SJCRH30 (cell line): ENCODE measurements around the gene NOL4L. TPM values are rescaled to one million over a fixed set of nuclear protein-coding genes. Genes with fewer than 3 reads are reported as not detected.
A peak's percentile ranks its signal among the peaks of the same experiment; 100 is the strongest.

ENCODE experiments used
- DNase-seq, 2 experiments: peaks; one replicate each; pipeline ENCODE4 v3.0.0-alpha.2; 2015 to 2020
- H3K27ac ChIP-seq: fragments of 250-450 bp; sonication (Bioruptor Pico); 2 replicates; pipeline ENCODE4 v1.5.1; 2020; ENCODE audit warnings: mild to moderate bottlenecking, moderate library complexity
- H3K27me3 ChIP-seq: fragments of 250-450 bp; sonication (Bioruptor Pico); 2 replicates; pipeline ENCODE4 v1.5.1; 2020; ENCODE audit warnings: mild to moderate bottlenecking, moderate library complexity
- H3K36me3 ChIP-seq: fragments of 250-450 bp; sonication (Bioruptor Pico); 2 replicates; pipeline ENCODE4 v1.5.1; 2020; ENCODE audit warnings: mild to moderate bottlenecking, moderate library complexity
- H3K4me1 ChIP-seq: fragments of 250-450 bp; sonication (Bioruptor Pico); 2 replicates; pipeline ENCODE4 v1.5.1; 2020; ENCODE audit warnings: mild to moderate bottlenecking, moderate library complexity
- H3K4me3 ChIP-seq: fragments of 250-450 bp; sonication (Bioruptor Pico); 2 replicates; pipeline ENCODE4 v1.5.1; 2020; ENCODE audit warnings: mild to moderate bottlenecking, moderate library complexity
- H3K9me3 ChIP-seq: fragments of 250-450 bp; sonication (Bioruptor Pico); replicated peaks from 2 replicates; pipeline ENCODE4 v1.5.1; 2020; ENCODE audit warnings: mild to moderate bottlenecking, moderate library complexity
- total RNA-seq: library from RNA; depleted of rRNA; stranded (reverse); fragments of >200 nt; shearing (Covaris generic); gene quantifications from 2 replicates; pipeline ENCODE4 v1.2.3, GENCODE V29; 2014

NOL4L gene
- total RNA-seq, 1 experiment from 2014 or later, result 2.4 TPM

DNA sequence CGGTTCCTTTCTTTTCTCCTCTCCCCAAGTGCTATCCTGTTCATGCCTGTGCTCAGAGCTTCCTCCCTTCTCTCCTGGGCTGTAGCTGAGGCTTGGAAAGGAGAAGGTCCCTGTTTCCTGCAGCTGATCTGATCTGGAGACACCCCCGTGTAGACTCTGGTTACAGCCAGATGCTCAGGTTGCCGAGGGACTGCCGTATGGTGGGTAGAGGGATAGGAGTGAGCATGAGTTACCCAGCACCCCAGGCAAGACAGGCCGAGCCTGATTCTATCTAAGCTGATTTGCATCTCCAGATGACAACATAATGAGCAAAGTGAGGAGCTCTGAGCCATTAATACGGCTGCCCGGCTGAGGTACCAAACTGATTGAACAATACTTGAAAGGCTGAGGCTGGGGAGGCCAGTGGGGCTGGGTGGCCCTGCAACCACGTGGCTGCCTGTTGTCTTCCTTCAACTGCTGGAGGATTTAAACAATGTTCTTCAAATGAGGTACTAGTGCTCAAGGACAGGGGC is 135.2 kb downstream of the NOL4L start:
- H3K4me1 ChIP-seq, result no peaks in the 10 kb centered on the region
- no peak overlapping the region for H3K27ac ChIP-seq

DNA sequence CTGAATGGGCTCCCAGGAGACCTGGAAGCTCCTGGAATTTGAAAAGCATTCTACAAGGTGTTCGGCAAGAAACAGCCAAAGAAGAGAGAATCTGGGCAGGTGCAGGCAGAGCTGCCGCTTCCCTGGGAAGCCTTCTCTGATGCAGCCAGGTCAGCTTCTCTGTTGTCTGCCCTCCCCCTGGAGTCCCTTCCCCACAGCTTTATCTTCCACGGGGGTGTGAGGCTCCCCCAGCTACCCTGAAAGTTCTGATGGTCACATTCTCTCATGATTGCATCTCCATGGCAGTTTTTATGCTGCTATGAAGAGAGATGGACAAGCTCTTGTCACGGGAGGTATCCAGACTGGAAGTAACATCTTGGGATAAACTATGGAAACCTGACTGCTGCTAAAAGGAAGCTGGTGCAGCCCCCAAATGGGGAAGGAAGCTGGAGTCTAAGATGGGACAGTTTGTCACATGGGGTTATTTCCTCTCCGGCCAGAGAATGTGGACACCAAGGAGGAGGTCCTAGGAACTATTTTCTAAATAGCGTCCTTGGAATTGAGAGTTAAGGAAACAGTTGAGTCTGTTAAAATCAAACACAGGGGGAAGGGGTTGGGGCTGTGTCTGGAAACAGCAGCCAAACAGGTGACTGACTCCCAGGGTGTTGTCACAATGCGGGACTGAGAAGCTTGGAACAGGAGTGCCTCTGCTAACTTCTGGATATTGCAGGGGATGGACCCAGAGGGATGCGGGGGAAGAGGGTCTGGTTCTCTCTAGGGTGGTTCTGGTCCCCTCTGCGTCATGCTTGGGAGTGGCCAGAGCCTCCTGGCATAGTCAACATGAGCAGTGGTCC is 135.9 kb downstream of the NOL4L start:
- Histone ChIP-seq H3K9me3 (no peaks in the 10 kb centered on the region), H3K27me3 (no peaks in the 10 kb centered on the region), H3K4me3 (no peak overlapping the region), H3K27ac (no peak overlapping the region), H3K4me1 (no peaks in the 10 kb centered on the region), H3K36me3 (0 out of 2 replicates have a peak, but pooled peaks cover 2% of the 10 kb centered on the region)
- no peak for DNase-seq

More for the DNA sequence above, 135.2 kb downstream of the NOL4L start:
- no peak overlapping the region for H3K4me3 ChIP-seq
- no peaks in the 10 kb centered on the region for H3K36me3 ChIP-seq
- no peak for DNase-seq
- H3K9me3 ChIP-seq, result no peaks in the 10 kb centered on the region
- no peaks in the 10 kb centered on the region for H3K27me3 ChIP-seq

DNA sequence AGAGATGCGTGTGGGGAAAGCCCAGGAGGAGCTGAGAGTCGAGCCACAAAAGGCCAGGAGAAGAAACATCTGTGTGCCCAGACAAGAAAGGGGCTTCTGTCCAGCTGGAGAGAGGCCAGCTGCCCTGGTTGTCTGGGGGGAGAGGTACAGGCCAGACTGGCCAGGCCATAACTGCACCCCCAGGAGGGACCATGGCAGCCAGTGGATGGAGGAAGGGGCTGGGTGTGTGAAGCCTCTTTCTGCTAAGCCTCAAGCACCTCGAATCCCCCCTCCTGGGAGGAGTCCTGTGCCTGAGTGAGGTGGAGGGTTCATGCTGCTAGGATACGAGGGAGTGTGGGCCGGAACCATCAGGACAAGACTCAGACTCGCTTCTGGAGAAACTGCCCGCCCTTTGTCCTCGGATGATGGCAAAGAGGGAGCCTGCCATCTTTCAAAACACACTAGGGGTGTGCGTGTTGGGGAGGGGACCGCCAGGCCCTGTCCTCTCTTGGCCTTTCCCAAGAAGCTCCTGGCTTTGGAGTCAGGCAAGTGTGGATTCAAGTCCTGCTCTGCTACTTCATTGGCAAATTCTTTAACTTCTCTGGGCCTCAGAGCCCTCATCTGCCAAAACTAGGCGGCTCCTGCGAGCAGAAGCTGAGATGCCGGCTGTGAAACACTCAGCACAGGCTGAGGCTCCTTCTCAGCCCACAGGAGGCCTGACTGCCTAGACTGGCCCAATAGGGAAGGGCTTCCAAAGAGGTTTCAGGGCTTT is 136.7 kb downstream of the NOL4L start:
- no peaks in the 10 kb centered on the region for H3K4me1 ChIP-seq
- H3K36me3 ChIP-seq, result 0 out of 2 replicates have a peak, but pooled peaks cover 2% of the 10 kb centered on the region
- H3K9me3 ChIP-seq, result no peaks in the 10 kb centered on the region
- H3K4me3 ChIP-seq, result no peak overlapping the region
- H3K27ac ChIP-seq, result no peak overlapping the region
- H3K27me3 ChIP-seq, result no peaks in the 10 kb centered on the region
- DNase-seq, result no peak

DNA sequence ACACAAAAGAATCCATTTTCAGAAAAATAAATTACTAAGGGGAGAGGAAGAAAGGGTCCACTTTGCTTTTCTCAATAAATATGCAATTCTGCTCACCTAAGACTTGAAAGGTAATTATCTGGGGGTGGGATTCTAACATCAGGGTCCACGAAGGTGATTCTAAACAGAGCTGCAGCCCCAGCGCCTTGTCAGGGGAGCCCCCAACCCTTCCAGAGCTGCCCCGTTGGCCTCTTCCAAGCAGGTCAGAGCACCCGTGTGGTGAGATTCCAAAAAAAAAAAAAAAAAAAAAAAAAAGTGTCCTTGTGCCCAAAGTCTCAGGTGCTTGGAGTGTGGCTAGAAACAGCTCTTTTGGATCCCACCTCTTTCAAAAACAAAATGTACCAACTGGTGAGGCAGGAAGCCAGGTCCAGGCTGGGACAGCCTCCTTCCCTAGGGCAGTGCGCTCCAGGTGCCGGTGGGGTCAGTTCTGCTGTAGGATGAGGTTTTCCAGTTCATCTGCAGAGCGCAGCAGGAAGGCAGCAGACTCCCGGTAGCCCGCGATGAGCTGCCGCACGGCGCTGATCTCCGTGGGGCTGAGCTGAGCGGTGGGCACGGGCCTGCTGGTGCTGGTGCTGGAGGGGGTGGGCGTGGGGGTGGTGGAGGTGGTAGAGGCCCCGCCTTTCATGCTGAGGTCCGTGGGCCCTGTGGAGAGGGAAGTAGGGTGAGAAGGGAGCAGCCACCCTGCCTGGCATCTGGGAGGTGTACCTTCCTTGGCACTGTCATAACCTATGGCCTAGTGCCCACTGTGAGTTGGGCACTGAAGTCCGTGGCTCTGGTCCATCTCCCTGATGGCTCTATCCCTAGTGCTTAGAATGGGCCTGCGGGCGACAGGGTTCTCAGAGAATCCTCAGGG is 137.8 kb downstream of the NOL4L start:
- Histone ChIP-seq H3K36me3 (0 out of 2 replicates have a peak, but pooled peaks cover 2% of the 10 kb centered on the region), H3K27ac (no peak overlapping the region), H3K27me3 (no peaks in the 10 kb centered on the region), H3K4me1 (no peaks in the 10 kb centered on the region), H3K4me3 (no peak overlapping the region), H3K9me3 (no peaks in the 10 kb centered on the region)
- no peak for DNase-seq

DNA sequence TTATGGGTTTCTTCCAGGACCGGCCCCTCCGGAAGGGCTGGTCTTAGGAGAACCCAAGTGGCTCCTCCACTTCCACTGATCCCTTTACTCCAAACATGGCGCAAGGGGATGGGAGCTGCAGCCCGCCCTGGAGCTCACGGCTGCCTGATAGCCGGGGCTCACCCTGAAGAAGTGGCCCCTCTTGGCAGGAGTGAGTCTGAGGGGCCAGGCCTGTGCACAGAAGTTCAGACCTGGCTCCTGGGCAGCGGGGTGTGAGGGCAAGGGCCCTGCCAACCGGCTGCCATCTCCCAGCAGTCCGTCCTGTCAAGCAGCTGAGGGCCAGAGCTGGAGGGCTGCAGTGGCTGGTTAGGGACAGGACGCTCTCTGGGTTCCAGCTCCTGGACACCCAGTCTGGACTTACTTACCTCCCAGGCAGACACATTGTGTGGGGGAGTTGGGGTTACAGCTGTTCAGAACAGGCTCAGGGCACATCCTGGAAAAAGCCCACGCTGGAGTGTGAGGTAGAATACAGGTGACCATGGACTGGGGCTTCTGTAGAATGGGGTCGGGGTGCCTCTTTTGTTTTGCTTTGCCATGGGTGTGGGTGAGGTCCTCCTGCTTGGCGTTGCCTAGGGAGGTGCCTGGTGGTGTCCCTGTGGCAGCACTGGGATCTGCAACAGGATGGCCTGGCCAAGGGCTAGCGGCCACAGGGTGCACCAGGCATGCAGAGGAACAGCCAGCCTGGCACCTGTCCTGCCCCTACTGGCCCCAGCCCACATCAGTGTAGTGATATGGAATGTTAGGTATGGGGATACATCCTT is 138.6 kb downstream of the NOL4L start:
- Histone ChIP-seq H3K4me1 (no peaks in the 10 kb centered on the region), H3K27me3 (no peaks in the 10 kb centered on the region), H3K9me3 (no peaks in the 10 kb centered on the region), H3K4me3 (no peak overlapping the region), H3K27ac (no peak overlapping the region), H3K36me3 (peaks cover 3% of the 10 kb centered on the region; the same call in 1 of the 2 replicates)
- DNase-seq, result no peak

DNA sequence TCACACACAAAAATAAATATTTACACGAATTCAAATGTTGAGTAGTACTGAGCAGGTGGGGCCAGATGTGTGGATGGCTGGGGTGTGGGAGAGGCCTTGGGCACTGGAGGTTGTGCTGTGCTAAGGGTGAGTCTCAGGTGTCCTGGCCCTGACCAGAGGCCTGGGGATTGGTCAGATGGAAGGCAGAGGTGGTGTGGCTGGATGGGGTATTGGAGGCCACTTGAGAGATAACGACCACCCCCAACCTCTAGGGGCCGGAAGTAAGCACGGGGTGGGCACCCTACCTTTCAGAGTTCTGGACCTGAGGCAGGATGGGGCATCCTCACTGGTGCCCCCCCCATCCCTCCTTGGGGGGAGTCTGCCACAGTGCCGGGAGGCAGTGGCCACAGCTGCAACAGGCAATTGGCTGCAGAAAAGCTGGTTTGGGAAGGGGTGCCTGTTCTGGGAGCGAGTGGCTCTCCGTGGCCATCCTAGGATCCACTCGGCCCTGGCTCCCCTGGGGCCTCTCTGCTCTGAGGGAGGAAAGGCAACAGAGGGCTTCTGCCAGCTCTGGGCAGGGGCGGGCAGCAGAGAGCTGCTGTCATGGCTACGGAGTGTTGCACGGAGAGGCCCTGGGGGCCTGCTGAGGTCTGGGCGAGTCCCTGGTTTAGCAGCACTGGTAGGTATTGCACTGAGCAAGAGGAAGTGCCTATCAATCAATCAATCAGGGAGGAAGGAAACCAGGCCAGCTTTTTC is 139.4 kb downstream of the NOL4L start:
- Histone ChIP-seq H3K27ac (no peak overlapping the region), H3K9me3 (no peaks in the 10 kb centered on the region), H3K27me3 (no peaks in the 10 kb centered on the region), H3K4me1 (no peaks in the 10 kb centered on the region), H3K36me3 (peaks cover 4% of the 10 kb centered on the region; the same call in 1 of the 2 replicates), H3K4me3 (no peak overlapping the region)
- DNase-seq, result no peak

DNA sequence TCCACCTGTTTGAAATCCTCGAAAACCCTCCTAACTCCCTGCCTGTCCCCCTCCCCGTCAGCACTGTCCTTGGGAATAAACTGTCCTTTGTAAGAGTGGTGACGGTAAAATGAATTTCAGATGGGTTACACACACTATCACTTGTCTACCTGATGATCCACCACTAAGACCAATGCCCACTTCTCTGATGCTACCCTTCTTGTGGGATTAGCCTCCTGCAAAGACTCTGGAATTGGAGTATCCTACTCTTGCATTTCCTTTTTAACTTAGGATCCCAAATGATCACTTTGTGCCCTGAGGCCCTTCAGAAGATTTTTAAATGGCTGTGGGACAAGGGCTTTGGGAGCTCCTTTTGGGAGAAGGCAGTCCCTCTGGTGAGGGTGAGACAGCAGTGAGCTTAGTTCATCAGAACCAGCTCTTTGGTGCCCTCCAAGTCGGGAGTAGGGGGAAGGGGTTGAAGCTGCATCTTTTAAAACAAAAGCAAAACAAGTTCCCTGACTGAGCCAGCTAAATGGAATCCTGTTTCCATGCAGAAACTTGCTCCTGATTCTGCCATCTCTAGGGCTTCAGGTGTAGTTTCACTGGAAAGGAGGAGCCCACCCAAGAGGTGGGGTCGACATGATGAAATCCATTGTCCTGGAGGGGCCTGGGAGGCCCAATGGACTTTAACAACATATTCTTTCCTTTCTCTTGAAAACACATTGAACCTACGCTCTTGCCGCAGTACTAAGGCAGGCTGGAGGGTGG is 140.5 kb downstream of the NOL4L start:
- H3K36me3 ChIP-seq, result peaks cover 7% of the 10 kb centered on the region; the same call in 1 of the 2 replicates

DNA sequence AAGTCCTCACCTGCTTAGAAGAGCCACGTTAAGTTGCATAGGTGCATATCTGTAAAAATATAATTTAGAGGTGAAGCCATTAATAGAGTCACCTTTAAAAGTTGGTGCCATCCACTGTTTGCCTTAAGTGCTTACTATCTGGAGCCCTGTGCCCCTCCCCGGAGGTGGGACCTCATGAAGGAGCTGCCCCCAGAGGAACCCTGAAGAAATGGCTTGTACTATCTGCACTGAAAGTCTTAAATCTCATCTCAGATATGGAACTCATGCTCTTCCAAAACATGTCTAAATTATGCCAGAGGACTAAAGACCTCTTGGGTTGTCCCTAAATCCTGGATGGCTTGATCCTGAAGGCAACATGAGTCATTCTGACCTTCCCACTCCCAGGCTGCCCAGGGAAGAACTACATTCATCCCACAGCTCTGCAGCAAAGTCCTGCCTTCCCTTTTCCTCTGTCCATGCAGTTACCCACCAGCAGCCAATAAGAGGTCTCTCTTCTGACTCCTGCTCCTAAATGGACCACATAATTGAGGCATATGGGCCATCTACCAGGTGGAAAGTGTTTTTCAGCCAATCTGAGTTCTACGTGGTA is 141.7 kb downstream of the NOL4L start:
- H3K4me1 ChIP-seq, result no peaks in the 10 kb centered on the region
- H3K27ac ChIP-seq, result no peak overlapping the region
- H3K4me3 ChIP-seq, result no peak overlapping the region
- H3K9me3 ChIP-seq, result no peaks in the 10 kb centered on the region
- no peaks in the 10 kb centered on the region for H3K27me3 ChIP-seq
- peaks cover 18% of the 10 kb centered on the region for H3K36me3 ChIP-seq
- DNase-seq, result no peak

More for the DNA sequence above, 140.5 kb downstream of the NOL4L start:
- Histone ChIP-seq H3K27ac (no peak overlapping the region), H3K9me3 (no peaks in the 10 kb centered on the region), H3K27me3 (no peaks in the 10 kb centered on the region), H3K4me3 (no peak overlapping the region), H3K4me1 (no peaks in the 10 kb centered on the region)
- no peak for DNase-seq

DNA sequence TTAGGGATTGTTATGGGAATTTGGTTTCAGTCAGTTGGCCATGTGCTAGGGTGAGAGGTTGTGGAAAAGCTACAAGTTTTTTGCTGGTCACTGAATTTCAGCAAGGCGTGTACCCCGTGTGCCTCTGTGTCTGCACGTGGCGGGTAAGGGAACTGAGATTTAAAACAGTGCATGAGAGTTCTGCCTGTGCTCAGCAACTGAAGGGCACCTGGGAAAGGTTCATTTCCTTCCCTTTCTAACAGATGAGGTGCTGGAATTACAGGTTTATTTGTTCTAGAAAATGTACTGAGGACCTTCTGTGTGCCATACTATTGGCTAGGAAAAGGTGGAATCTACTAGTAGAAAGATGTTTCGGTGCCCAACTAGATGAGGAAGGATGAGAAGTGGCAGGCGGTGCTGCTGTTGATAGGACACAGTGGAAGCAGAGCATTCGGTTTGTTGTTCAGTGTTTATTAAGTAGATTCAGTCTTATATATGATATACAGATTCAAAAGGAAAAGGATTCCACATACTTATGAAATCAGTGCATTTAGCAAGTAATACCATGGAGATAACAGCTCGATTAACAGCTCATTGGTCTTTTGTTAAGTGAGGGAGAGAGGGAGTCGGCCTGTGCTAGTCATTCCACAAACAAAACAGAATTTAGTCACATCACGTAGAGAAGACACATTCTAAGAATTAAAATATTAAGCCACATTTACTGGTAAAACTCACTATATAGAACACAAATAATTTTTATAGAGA is 142.3 kb downstream of the NOL4L start:
- no peaks in the 10 kb centered on the region for H3K9me3 ChIP-seq
- no peak for DNase-seq
- H3K27me3 ChIP-seq, result no peaks in the 10 kb centered on the region
- H3K4me1 ChIP-seq, result no peaks in the 10 kb centered on the region
- H3K36me3 ChIP-seq, result peaks cover 25% of the 10 kb centered on the region
- no peak overlapping the region for H3K27ac ChIP-seq
- no peak overlapping the region for H3K4me3 ChIP-seq

DNA sequence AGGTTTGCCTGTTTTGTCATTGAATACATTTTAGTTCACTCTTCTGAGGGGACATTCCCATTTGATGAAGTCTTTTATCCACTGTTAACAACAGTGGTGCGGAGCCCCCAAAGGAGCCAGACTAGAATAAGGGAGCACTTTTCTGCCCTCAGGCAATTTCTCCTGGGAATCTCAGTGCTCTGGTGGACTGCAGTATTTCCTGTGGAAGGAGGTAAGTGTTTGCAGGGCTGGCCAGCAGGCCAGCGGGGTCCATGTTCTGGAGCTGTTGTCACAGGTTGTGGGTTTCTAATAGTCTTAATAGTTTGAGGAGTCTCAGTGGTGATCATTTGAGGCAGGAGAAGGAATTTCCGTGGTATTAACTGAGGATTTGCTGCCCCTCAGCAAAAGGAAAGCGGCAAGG is 143.5 kb downstream of the NOL4L start:
- Histone ChIP-seq H3K9me3 (no peaks in the 10 kb centered on the region), H3K4me1 (no peaks in the 10 kb centered on the region), H3K4me3 (no peak overlapping the region), H3K27ac (no peak overlapping the region), H3K36me3 (peaks cover 37% of the 10 kb centered on the region), H3K27me3 (no peaks in the 10 kb centered on the region)
- no peak for DNase-seq

DNA sequence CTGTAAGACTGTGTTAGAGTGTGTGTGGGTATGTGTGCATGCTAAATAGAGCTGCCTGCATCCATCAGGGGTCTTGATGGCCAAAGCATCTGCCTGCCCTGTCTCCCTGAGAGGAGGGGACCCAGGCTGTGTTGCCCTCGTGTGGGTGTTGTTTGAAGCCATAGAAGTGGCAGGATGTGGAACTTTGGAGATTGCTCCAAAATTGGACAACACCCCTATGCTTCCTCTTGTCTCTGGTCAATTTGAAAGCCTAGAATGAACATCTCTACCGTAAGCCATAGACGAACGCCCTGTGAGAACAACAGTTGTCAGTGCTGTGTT is 144.4 kb downstream of the NOL4L start:
- no peak overlapping the region for H3K27ac ChIP-seq
- H3K9me3 ChIP-seq, result no peaks in the 10 kb centered on the region
- DNase-seq, result peak in 1 of 2 experiments; percentile 1
- H3K36me3 ChIP-seq, result peaks cover 46% of the 10 kb centered on the region
- no peaks in the 10 kb centered on the region for H3K27me3 ChIP-seq
- no peak overlapping the region for H3K4me3 ChIP-seq
- H3K4me1 ChIP-seq, result no peaks in the 10 kb centered on the region
